HG03175 (cell line): ENCODE measurements around the gene ACAD11.

Experiments used
- ATAC-seq: cut with Tn5 transposase; IDR thresholded peaks from one replicate; pipeline ENCODE4 v1.9.1; 2021; ENCODE audit warnings: mild to moderate bottlenecking, moderate library complexity; ENCODE audit not compliant: unreplicated experiment

ACAD11 gene, protein sequence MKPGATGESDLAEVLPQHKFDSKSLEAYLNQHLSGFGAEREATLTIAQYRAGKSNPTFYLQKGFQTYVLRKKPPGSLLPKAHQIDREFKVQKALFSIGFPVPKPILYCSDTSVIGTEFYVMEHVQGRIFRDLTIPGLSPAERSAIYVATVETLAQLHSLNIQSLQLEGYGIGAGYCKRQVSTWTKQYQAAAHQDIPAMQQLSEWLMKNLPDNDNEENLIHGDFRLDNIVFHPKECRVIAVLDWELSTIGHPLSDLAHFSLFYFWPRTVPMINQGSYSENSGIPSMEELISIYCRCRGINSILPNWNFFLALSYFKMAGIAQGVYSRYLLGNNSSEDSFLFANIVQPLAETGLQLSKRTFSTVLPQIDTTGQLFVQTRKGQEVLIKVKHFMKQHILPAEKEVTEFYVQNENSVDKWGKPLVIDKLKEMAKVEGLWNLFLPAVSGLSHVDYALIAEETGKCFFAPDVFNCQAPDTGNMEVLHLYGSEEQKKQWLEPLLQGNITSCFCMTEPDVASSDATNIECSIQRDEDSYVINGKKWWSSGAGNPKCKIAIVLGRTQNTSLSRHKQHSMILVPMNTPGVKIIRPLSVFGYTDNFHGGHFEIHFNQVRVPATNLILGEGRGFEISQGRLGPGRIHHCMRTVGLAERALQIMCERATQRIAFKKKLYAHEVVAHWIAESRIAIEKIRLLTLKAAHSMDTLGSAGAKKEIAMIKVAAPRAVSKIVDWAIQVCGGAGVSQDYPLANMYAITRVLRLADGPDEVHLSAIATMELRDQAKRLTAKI

GRCh38 chr3:132659365-132660051, at the start of gene ACAD11:
TSS of gene ACAD11 (minus strand) at chr3:132659809. CDS start at chr3:132659751, 58 bp downstream.
- ATAC-seq = peak; percentile 59

GRCh38 chr3:132703733-132704132, 44.1 kb upstream of the ACAD11 start:
- ATAC-seq = no peak

- ATAC-seq = no peak
Observed at GRCh38 chr3:132695422-132695821, 35.8 kb upstream of the ACAD11 start.

GRCh38 chr3:132694991-132695390, 35.4 kb upstream of the ACAD11 start:
- ATAC-seq = no peak

DNA sequence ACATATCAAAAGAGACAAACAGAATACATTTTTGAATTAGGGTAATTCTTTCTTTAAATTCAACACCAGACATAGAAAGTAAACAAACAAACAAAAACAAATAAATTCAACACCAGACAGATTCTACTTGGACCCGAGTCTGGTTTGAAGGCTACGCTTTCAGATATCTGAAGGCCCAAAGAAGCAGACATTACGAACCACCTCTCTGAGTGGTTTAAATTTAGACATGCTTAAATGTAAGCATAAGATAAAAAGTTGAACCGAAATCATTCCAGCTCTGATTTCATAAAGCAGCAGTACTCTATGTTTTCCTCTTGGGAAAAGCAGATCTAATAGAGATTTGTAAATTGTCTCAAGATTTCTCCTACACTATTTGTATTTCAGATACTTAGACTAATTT, 30.4 kb upstream of the ACAD11 start:
- no peak for ATAC-seq

DNA sequence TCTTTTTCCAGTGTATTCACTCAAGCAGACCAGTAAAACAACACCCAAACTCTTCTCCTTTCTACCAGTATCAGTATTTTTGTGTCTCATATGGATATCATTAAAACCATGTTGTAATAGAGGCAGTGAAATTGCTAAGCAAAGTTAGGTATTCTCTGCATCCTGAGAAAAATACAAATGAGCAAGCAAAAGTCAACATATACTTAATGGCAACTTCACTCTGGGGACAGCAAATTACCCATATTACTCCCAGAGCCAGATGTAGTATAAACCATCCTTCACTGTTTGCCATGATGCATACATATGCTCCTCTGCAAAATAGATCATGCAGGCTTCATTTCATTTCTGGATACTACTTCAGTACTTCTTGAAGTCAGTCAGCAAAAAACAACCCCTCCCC, 22.6 kb upstream of the ACAD11 start:
- no peak for ATAC-seq

- no peak for ATAC-seq
Observed at GRCh38 chr3:132681421-132681820, 21.8 kb upstream of the ACAD11 start.

DNA sequence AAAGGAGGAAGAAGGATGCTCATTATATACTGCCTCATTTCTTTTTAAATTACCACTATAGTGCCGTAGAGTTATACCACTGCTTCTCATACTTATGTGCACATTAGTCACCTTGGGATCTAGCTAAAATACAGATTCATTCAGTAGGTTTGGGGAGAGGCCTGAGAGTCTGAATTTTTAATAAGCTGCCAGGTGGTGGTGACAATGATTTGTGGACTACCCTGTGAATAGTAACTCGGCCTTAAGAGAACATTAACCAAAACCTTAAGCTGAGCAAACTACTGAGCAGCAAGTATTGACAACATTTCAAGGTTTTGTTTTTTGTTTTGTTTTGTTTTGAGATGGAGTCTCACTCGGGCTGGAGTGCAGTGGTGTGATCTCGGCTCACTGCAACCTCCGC, 20.3 kb upstream of the ACAD11 start:
- no peak for ATAC-seq

DNA sequence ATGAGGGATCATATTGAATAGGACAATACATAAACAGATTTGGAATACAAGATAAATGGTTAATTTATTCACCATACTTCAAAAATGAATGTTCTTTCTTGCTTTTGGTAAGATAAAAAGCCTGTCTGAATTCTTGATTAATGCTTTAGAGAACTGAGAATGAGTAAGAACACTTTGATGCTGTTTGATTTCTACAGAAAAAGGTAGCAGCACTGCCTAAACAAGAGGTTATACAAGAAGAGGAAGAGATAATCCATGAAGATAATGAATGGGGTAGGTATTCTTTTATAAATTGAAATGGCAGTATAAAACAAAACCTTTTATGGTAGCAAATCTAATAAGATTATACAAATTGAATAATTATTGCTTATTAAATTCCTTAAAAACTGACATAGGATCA, 15.8 kb upstream of the ACAD11 start:
- no peak for ATAC-seq

DNA sequence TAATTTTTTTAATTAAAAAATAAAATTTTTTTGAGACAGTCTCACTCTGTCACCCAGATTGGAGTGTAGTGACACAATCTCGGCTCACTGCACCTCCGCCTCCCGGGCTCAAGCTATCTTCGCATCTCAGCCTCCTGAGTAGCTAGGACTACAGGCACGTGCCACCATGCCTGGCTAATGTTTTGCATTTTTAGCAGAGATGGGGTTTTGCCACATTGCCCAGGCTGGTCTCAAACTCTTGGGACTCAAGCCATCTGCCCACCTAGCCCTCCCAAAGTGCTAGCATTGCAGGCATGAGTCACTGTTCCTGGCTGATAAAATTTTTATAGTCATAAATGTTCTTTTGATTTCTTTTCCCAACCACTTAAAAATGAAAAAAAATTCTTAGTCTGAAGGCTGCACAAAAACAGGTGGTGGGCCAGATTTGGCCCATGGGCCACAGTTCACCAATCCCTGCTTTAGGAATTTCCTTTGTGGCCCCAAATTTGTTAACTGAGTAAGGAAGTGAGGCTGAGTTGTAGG, 9.7 kb upstream of the ACAD11 start:
- no peak for ATAC-seq

- no peak for ATAC-seq
Observed at GRCh38 chr3:132665230-132665745, 5.7 kb upstream of the ACAD11 start.

- ATAC-seq = no peak
Observed at GRCh38 chr3:132662212-132662611, 2.6 kb upstream of the ACAD11 start.

DNA sequence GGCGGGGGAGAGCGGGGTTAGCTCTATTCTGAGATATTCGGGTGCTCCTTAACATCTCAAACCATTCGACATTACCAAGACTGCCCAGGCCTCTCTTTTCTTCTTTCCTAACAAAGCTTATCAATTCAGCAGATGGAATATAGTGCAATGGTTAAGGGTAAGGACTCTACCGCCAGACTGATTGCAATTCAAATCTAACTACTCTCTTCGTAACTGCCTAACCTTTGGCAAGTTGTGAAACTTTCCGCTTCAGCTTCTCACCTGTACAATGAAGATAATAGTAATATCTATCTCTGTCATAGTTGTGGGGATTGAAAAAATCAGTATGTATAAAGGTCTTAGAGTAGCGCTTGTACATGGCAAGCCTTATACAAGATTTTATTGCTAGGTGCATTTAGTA, 1.5 kb upstream of the ACAD11 start:
- ATAC-seq = no peak

DNA sequence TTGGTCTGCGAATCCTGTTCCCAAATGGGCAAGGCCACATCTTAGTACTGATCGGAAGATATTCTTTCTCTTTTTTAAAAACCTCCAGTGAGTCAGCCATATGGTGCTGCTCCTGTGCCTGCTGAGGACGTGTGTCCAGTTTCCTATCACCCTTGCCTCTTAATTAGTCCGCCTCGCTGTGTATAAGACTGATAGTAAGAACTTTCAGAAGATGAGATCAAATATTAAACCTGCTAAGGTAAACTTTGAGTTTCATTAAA, 1.1 kb upstream of the ACAD11 start:
- no peak for ATAC-seq

- ATAC-seq = peak; percentile 73
Observed at GRCh38 chr3:132660052-132660810, 622 bp upstream of the ACAD11 start, which contains the start of gene UBA5. TSS of gene UBA5 (plus strand) at chr3:132660329. CDS start at chr3:132660538, 209 bp downstream.

DNA sequence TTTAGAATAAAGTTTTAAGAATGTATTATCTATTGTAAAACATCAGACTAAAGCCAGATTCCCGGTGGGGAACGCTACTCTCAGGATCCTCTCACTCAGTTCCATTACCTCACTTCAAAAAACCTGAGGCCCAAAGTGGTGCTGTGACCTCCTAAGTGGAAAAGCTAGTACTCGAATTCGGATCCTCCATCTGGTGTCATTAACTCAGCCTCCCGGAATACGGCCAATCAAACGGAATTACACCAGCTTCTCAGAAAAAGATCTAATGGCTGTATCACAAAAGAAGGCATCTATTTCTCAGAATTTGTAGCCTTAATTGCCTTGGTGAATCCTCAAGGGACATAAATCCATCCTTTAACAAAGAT, 627 bp downstream of the ACAD11 start:
- ATAC-seq = no peak

GRCh38 chr3:132657869-132658747, 1.5 kb downstream of the ACAD11 start:
- ATAC-seq = no peak

DNA sequence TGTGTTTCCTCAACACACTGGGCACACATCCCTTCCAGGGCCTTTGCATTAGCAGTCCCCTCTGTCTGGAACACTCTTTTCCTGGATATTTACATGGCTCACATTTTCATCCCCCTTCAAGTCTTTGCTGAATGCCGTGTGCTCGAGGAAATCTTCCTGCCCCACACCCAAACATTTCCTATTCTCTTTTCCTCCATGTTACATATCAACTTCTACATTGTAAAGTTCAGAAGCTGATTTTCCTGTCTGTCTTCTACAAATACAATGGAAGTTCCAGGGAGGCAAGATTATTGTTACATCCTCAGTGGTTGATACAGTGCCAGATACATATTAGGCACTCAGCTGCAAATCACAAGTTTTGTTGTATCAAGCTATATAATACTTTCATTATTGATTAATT, 4.1 kb downstream of the ACAD11 start:
- no peak for ATAC-seq

- no peak for ATAC-seq
Observed at GRCh38 chr3:132654721-132655120, 4.9 kb downstream of the ACAD11 start.

DNA sequence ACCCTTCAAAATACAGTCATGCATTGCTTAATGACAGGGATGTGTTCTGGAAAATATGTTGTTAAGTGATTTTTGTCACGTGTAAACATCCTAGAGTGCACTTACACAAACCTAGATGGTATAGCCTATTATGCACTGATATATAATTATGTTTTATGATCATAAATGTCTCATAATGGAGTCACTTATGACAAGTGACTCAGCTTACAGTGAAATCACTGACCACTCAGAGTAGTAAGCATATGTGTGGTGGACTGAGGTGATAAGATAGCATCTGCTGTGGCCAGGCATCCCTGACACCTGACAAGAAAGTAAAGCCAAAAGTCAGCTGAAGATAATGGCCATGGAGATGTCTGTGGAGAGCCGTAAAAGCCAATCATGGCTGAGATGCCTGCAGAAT, 5.4 kb downstream of the ACAD11 start:
- no peak for ATAC-seq
